H1 (cell line): ENCODE data around the gene HOXA11. TPM values are rescaled to one million over a fixed set of nuclear protein-coding genes. Genes with fewer than 3 reads are reported as not detected.

ENCODE experiments used
- CBX5 ChIP-seq: fragments of 300-800, 300-1000 bp; sonication (generic); IDR thresholded peaks from 2 replicates; pipeline ENCODE4 v1.7.1; 2016; ENCODE audit warnings: antibody characterized with exemption, low read length, low read depth
- CBX8 ChIP-seq: fragments of 300-800, 300-1000 bp; sonication (generic); IDR thresholded peaks from 2 replicates; pipeline ENCODE4 v1.7.1; 2016; ENCODE audit warnings: low read depth, low read length, borderline replicate concordance
- CHD7 ChIP-seq: fragments of 300-600 bp; sonication (generic); IDR thresholded peaks from 2 replicates; pipeline ENCODE4 v1.7.1; 2012; ENCODE audit warnings: low read length, moderate library complexity, mild to moderate bottlenecking, inconsistent platforms; ENCODE audit not compliant: insufficient replicate concordance
- E2F6 ChIP-seq: IDR thresholded peaks from 2 replicates; pipeline ENCODE4 v1.6.1; 2012; ENCODE audit warnings: inconsistent platforms
- FOSL1 ChIP-seq: IDR thresholded peaks from 2 replicates; pipeline ENCODE4 v1.6.1; 2011; ENCODE audit warnings: mild to moderate bottlenecking, low read depth, low read length, moderate library complexity; ENCODE audit not compliant: insufficient read depth
- GABPA ChIP-seq: IDR thresholded peaks from 2 replicates; pipeline ENCODE4 v1.6.1; 2011; ENCODE audit warnings: mild to moderate bottlenecking, low read length, moderate library complexity, borderline replicate concordance; ENCODE audit not compliant: insufficient read depth
- MAX ChIP-seq: IDR thresholded peaks from 2 replicates; pipeline ENCODE4 v1.6.1; 2012; ENCODE audit warnings: inconsistent platforms
- SIX5 ChIP-seq: IDR thresholded peaks from 2 replicates; pipeline ENCODE4 v1.6.1; 2011; ENCODE audit warnings: mild to moderate bottlenecking, low read depth, low read length
- SP2 ChIP-seq: IDR thresholded peaks from 2 replicates; pipeline ENCODE4 v1.6.1; 2012; ENCODE audit warnings: mild to moderate bottlenecking, low read length, inconsistent platforms
- polyA plus RNA-seq, 7 experiments: library from polyadenylated mRNA; depleted of rRNA in 3 of 7; stranded (reverse) in 5 of 7; unstranded in 2 of 7; fragments of >200 nt in 5 of 7; fragments of 200-250 nt in 2 of 7; gene quantifications; 1 replicate in 5 of 7; 2 replicates in 1 of 7; 4 replicates in 1 of 7; pipeline versions ENCODE4 v1.2.1 to v1.2.3, GENCODE V29; 2011 to 2013; ENCODE audit warnings: missing spikeins in 2 of 7, mixed read lengths in 2 of 7
- total RNA-seq: library from RNA; stranded (reverse); fragmentation: NEBNext Ultra II Directional; extraction: Animal tissue kit (Norgen Biotek cat#: 25700); gene quantifications from 2 replicates; pipeline ENCODE4 v1.2.1, GENCODE V29; 2021

The HOXA11 gene
- total and polyA plus RNA-seq, 2 of the 8 experiments (the other 6 are each of a cell fraction or from before 2014, with no cell fraction given) = not detected

- TF ChIP-seq CHD7 (no peak), E2F6 (no peak), MAX (no peak), FOSL1 (no peak), GABPA (no peak), SP2 (no peak), CBX8 (peak; percentile 47; the same call in 1 of the 2 replicates), CBX5 (no peak), SIX5 (no peak)
Measured at GRCh38 chr7:27200761-27201579, 15.9 kb upstream of the HOXA11 start (continued).
